Activated naive CD4-positive, alpha-beta T cell treated with anti-CD3 and anti-CD28 coated beads for 36 hours (primary cell): Measurements from ENCODE around the gene CADM3. TPM values are rescaled to one million over a fixed set of nuclear protein-coding genes. Genes with fewer than 3 reads are reported as not detected.

ENCODE experiments used
- CTCF ChIA-PET: fragments of 350-600 bp; sonication (Branson Sonifier 250); formaldehyde crosslinking; loops from one replicate; lab custom pipeline; 2021; ENCODE audit warnings: antibody characterized with exemption; lab: Charles Lee
- DNase-seq: peaks from one replicate; pipeline ENCODE4 v3.0.0-alpha.2; 2020
- H3K27ac Mint-ChIP-seq: one replicate; pipeline ENCODE4 v1.8.0; 2021; ENCODE audit warnings: mild to moderate bottlenecking, mixed read lengths
- H3K27me3 Mint-ChIP-seq: one replicate; pipeline ENCODE4 v1.8.0; 2021; ENCODE audit warnings: low read depth, mixed read lengths
- H3K36me3 Mint-ChIP-seq: one replicate; pipeline ENCODE4 v1.8.0; 2021; ENCODE audit warnings: low read depth, mixed read lengths
- H3K4me1 Mint-ChIP-seq: one replicate; pipeline ENCODE4 v1.8.0; 2021; ENCODE audit warnings: low read depth, mixed read lengths
- H3K4me3 Mint-ChIP-seq: one replicate; pipeline ENCODE4 v1.8.0; 2021; ENCODE audit warnings: mild to moderate bottlenecking, moderate library complexity, mixed read lengths
- H3K9me3 Mint-ChIP-seq: one replicate; pipeline ENCODE4 v1.8.0; 2021; ENCODE audit warnings: mixed read lengths
- intact Hi-C: fragments of 100-400 bp; cut with micrococcal nuclease; formaldehyde crosslinking; loops from one replicate; pipeline ENCODE4 v1.15.1; 2023
- total RNA-seq, 2 experiments: library from RNA; stranded (reverse); gene quantifications; one replicate each; pipeline ENCODE4 v1.2.3, GENCODE V29; 2021

Gene CADM3
- total RNA-seq, 2 experiments from 2014 or later, result not detected

GRCh38 chr1:159199901-159200300 is 28.5 kb downstream of the CADM3 start:
- no peak overlapping the region for H3K27ac Mint-ChIP-seq
- H3K36me3 Mint-ChIP-seq, result no peaks in the 10 kb centered on the region
- no peaks in the 10 kb centered on the region for H3K9me3 Mint-ChIP-seq
- no peak for DNase-seq
- peaks cover 7% of the 10 kb centered on the region for H3K4me1 Mint-ChIP-seq
- intact Hi-C loops, result no loop called here
- CTCF ChIA-PET, result interaction anchor here (1.0 to 2.8 kb wide), 2 partner anchors 9 to 10 kb away, joined by 3 to 34 read pairs; no protein-coding TSS in a partner anchor
- no peak overlapping the region for H3K4me3 Mint-ChIP-seq
- H3K27me3 Mint-ChIP-seq, result peaks cover 59% of the 10 kb centered on the region

GRCh38 chr1:159200769-159201168 is 29.4 kb downstream of the CADM3 start:
- Mint-ChIP-seq H3K9me3 (no peaks in the 10 kb centered on the region), H3K4me1 (peaks cover 7% of the 10 kb centered on the region), H3K27ac (no peak overlapping the region), H3K4me3 (no peak overlapping the region), H3K27me3 (peaks cover 64% of the 10 kb centered on the region), H3K36me3 (no peaks in the 10 kb centered on the region)
- DNase-seq, result no peak
- CTCF ChIA-PET, result interaction anchor here (1.0 kb wide), 1 partner anchor 8 kb away, joined by 3 read pairs; no protein-coding TSS in a partner anchor
- intact Hi-C loops, result no loop called here

- Mint-ChIP-seq H3K27ac (no peak overlapping the region), H3K9me3 (no peaks in the 10 kb centered on the region), H3K4me1 (peaks cover 11% of the 10 kb centered on the region), H3K36me3 (no peaks in the 10 kb centered on the region), H3K27me3 (peaks cover 61% of the 10 kb centered on the region), H3K4me3 (no peak overlapping the region)
- intact Hi-C loops, result no loop called here
- CTCF ChIA-PET, result interaction anchor here (1.1 to 2.7 kb wide), 2 partner anchors 12 to 40 kb away, joined by 3 to 9 read pairs; no protein-coding TSS in a partner anchor
- DNase-seq, result no peak
Measured at GRCh38 chr1:159201642-159202041, 30.2 kb downstream of the CADM3 start.

GRCh38 chr1:159203610-159204009 is 32.2 kb downstream of the CADM3 start:
- no peak for DNase-seq
- no peaks in the 10 kb centered on the region for H3K9me3 Mint-ChIP-seq
- peaks cover 68% of the 10 kb centered on the region for H3K27me3 Mint-ChIP-seq
- intact Hi-C loops, result no loop called here
- no peaks in the 10 kb centered on the region for H3K36me3 Mint-ChIP-seq
- CTCF ChIA-PET, result interaction anchor here (2.7 kb wide), 1 partner anchor 10 kb away, joined by 9 read pairs; no protein-coding TSS in a partner anchor
- no peak overlapping the region for H3K27ac Mint-ChIP-seq
- peaks cover 29% of the 10 kb centered on the region for H3K4me1 Mint-ChIP-seq
- H3K4me3 Mint-ChIP-seq, result no peak overlapping the region

- no peak within 1 kb of the TSS for H3K27ac Mint-ChIP-seq
- no peaks in the 10 kb centered on the region for H3K36me3 Mint-ChIP-seq
- intact Hi-C loops, result no loop called here
- peaks cover 72% of the 10 kb centered on the region for H3K27me3 Mint-ChIP-seq
- CTCF ChIA-PET, result no interaction called here
- H3K4me1 Mint-ChIP-seq, result peaks cover 29% of the 10 kb centered on the region
- no peaks in the 10 kb centered on the region for H3K9me3 Mint-ChIP-seq
- H3K4me3 Mint-ChIP-seq, result no peak within 1 kb of the TSS
- DNase-seq, result no peak
Measured at GRCh38 chr1:159204161-159205141, 33.0 kb downstream of the CADM3 start, which contains the start of gene ACKR1. TSS of gene ACKR1 (plus strand) at chr1:159204875. CDS start at chr1:159204960, 85 bp downstream.

GRCh38 chr1:159205225-159205624 is 33.8 kb downstream of the CADM3 start:
- Mint-ChIP-seq H3K4me3 (no peak overlapping the region), H3K4me1 (peaks cover 29% of the 10 kb centered on the region), H3K27me3 (peaks cover 71% of the 10 kb centered on the region), H3K27ac (no peak overlapping the region), H3K36me3 (no peaks in the 10 kb centered on the region), H3K9me3 (no peaks in the 10 kb centered on the region)
- intact Hi-C loops, result no loop called here
- CTCF ChIA-PET, result interaction anchor here (0.6 kb wide), 2 partner anchors 72 to 73 kb away, joined by 3 to 4 read pairs; no protein-coding TSS in a partner anchor
- DNase-seq, result no peak

GRCh38 chr1:159206110-159206509 is 34.7 kb downstream of the CADM3 start:
- no peak for DNase-seq
- no peak overlapping the region for H3K27ac Mint-ChIP-seq
- H3K27me3 Mint-ChIP-seq, result peaks cover 72% of the 10 kb centered on the region
- H3K36me3 Mint-ChIP-seq, result no peaks in the 10 kb centered on the region
- peaks cover 25% of the 10 kb centered on the region for H3K4me1 Mint-ChIP-seq
- no peaks in the 10 kb centered on the region for H3K9me3 Mint-ChIP-seq
- no peak overlapping the region for H3K4me3 Mint-ChIP-seq
- CTCF ChIA-PET, result interaction anchor here (0.6 to 0.8 kb wide), 2 partner anchors 8 to 73 kb away, joined by 3 read pairs; no protein-coding TSS in a partner anchor
- intact Hi-C loops, result no loop called here

GRCh38 chr1:159207080-159207479 is 35.7 kb downstream of the CADM3 start:
- intact Hi-C loops, result no loop called here
- Mint-ChIP-seq H3K27me3 (peaks cover 69% of the 10 kb centered on the region), H3K4me1 (peaks cover 23% of the 10 kb centered on the region), H3K36me3 (no peaks in the 10 kb centered on the region), H3K4me3 (no peak overlapping the region), H3K27ac (no peak overlapping the region), H3K9me3 (no peaks in the 10 kb centered on the region)
- DNase-seq, result no peak
- CTCF ChIA-PET, result interaction anchor here (0.6 to 4.9 kb wide), 3 partner anchors 9 to 46 kb away, joined by 5 to 34 read pairs (median 6); no protein-coding TSS in a partner anchor

- Mint-ChIP-seq H3K27me3 (peaks cover 67% of the 10 kb centered on the region), H3K27ac (no peak overlapping the region), H3K9me3 (no peaks in the 10 kb centered on the region), H3K4me3 (no peak overlapping the region), H3K36me3 (no peaks in the 10 kb centered on the region), H3K4me1 (peaks cover 23% of the 10 kb centered on the region)
- intact Hi-C loops, result no loop called here
- DNase-seq, result no peak
- CTCF ChIA-PET, result interaction anchor here (0.8 to 4.9 kb wide), 7 partner anchors 9 to 494 kb away, joined by 3 to 34 read pairs (median 4); no protein-coding TSS in a partner anchor
Measured at GRCh38 chr1:159207774-159208173, 36.4 kb downstream of the CADM3 start.

GRCh38 chr1:159208175-159208825 is 36.9 kb downstream of the CADM3 start:
- no peaks in the 10 kb centered on the region for H3K36me3 Mint-ChIP-seq
- H3K9me3 Mint-ChIP-seq, result no peaks in the 10 kb centered on the region
- peaks cover 64% of the 10 kb centered on the region for H3K27me3 Mint-ChIP-seq
- no peak for DNase-seq
- no peak overlapping the region for H3K27ac Mint-ChIP-seq
- CTCF ChIA-PET, result interaction anchor here (0.8 to 10.2 kb wide), 9 partner anchors 8 to 494 kb away, joined by 3 to 225 read pairs (median 4); no protein-coding TSS in a partner anchor
- H3K4me1 Mint-ChIP-seq, result peaks cover 23% of the 10 kb centered on the region
- H3K4me3 Mint-ChIP-seq, result no peak overlapping the region
- intact Hi-C loops, result no loop called here

- CTCF ChIA-PET, result interaction anchor here (1.0 to 10.2 kb wide), 7 partner anchors 9 to 82 kb away, joined by 3 to 225 read pairs (median 4); no protein-coding TSS in a partner anchor
- H3K27me3 Mint-ChIP-seq, result peaks cover 65% of the 10 kb centered on the region
Measured at GRCh38 chr1:159209061-159209460, 37.6 kb downstream of the CADM3 start.

More at GRCh38 chr1:159209061-159209460, 37.6 kb downstream of the CADM3 start:
- Mint-ChIP-seq H3K4me3 (no peak overlapping the region), H3K9me3 (no peaks in the 10 kb centered on the region), H3K36me3 (no peaks in the 10 kb centered on the region), H3K4me1 (peaks cover 24% of the 10 kb centered on the region), H3K27ac (no peak overlapping the region)
- intact Hi-C loops, result no loop called here
- no peak for DNase-seq
